ENCODE results near the gene KYAT1.
"Not testable (repeated sequence)": the region's sequence is repeated elsewhere in the genome, so short reads cannot be mapped to it uniquely, and the experiment has no call there.

Gene KYAT1

DNA sequence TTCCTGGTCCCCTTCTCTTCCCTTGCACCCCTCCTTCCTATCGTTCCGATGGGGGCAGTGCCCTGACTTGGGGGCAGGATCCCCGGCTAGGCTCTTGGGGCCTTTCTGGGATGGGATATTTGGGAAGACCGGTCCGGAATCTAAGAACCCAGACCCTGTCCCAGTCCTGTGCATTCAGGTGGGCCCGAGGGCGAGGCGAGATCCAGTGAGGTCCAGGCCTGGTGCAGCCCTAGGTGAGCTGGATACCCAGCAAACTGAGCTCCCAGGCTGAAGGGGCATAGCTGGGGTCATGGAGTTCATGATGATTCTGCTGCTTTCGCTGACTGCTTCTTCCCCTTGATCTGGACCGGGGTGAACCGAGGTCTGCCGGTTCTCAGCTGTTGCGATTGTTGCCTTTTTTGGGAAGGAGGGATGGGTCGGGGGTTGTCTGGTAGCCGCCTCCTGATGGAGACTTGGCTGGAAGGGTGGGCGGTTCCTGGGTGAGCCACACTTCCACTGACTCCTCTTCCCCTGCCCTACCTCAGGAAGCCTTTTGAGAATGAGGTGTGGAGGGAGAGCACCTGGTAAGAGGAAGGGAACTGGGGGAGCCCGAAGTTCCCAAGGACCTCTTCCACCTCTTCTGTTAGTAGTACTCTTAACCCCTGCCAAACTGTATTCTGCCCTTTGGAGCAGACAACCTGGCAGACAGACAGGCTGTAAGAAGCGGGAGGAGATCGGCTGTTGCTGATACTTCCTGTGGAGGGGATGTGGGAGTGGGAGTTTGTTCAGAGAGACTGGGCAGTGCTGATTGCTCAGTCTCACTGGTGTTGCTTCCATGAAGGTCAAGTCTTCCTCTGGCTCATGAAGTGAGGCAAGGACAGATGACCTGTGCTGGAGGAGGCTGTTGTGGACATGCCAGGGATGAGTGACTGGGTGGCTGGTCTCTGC, 1.2 kb upstream of the KYAT1 start:
- DNase-seq = peak; percentile 48

DNA sequence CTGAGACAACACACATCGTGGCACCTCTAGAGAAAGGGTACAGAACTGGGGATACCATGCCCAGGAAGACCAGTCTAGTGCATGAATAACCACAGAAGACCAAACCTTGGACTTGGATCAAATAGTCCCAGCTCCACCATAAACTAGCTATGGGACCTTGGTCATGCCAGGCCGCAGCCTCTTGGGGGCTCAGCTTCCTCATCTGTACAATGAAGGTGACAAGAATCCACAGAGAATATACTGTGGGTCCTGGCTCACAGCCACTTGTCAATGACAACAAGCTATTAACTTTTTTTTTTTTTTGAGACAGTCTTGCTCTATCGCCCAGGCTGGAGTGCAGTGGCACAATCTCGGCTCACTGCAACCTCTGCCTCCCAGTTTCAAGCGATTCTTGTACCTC, 3.9 kb downstream of the KYAT1 start:
- DNase-seq = no peak

DNA sequence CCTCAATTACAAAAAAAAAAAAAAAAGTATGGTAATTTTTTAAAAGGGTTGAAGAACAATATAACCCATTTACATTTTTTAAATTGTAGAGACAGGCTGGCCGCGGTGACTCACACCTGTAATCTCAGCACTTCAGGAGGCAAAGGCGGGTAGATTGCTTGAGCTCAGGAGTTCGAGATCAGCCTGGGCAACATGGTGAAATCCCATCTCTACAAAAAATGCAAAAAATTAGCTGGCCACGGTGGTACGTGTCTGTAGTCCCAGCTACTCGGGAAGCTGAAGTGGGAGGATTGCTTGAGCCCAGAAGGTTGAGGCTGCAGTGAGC, 10.8 kb downstream of the KYAT1 start:
- DNase-seq = not testable (repeated sequence)

DNA sequence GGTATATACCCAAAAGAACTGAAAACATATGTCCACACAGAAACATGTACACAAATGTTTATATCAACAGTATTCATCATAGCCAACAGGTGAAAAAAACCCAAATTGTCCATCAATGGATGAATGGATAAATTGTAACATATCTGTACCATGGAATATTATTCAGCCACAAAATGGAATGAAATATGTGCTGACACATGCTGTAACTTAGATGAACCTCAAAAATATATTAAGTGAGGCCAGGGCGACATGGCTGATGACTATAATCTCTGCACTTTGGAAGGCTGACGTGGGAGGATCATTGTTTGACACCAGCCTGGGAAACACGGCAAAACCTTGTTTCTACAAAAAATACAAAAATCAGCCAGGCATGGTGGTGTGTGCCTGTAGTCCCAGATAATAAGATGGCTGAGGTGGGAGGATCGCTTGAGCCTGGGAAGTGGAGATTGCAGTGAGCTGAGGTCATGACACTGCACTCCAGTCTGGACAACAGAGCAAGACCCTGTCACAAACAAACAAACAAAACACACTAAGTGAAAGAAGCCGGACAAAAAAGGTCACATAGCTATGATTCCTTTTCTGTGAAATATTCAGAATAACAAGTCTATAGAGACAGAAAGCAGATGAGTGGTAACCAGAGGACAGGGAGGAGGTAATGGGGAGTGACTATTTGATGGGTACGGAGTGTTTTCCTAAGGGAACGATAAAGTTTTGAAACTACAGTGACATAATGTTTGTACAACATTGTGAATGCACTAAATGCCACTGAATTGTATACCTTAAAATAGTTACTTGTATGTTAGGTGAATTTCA, 11.4 kb downstream of the KYAT1 start:
- DNase-seq = no peak

DNA sequence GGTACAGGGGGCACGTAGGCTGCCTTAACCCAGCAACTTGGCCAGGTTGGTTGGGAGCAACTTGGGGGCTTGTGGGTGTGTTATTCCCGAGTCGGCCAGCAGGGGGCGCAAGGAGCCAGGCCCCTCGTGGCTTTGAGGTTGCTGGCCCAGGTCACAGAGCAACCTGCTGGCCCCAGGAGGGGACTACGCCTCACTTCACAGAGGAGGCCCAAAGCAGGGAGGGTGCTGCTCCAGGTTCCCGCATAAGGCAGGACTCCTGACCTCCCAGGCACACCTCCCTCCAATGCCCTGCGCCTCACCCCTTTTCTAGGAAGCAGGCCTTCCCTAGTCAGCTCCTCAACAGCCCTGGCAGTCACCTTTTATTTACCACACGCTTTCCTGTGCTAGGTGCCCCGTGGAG, 18.1 kb downstream of the KYAT1 start:
- DNase-seq = peak; percentile 85

DNA sequence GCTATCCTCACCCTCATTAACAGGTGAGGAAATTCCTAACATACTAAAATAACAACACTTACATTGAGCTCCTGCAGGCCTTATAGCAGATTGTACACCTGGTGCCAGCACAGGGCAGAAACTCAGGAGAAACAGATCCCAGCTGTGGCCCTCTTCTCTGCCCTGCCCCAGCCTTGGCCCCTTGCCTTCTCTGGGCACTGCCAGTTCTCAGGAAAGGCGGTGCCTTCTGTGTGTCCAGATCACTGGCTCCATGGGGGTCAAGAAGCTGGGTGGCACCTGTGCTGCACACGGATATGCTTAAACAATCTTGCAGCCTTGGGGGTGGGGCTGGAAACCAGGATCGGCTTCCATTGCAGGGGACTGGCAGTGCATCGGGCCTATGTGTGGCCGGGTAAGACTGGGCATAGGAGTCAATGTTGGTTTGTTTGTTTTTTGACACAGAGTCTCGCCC, 19.3 kb downstream of the KYAT1 start:
- DNase-seq = no peak

DNA sequence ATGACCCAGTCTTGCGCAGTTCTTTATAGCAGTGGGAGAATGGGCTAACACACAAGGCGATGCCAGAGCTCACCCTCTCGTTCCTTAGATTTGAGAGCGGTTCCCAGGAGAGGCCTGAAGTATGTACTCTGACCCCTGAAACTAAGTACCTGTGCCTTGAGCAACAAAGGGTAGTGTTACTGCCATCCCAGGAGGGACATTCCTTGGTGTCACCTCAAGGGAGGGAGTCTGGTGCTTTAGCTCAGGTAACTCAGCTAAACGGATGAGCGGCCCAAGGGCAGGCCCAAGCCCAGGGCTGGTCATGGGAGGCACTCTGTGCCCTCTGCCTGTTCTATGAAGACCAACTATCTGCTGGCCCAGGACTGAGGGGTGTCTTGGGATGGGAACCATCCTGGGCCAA, 20.2 kb downstream of the KYAT1 start:
- no peak for DNase-seq

DNA sequence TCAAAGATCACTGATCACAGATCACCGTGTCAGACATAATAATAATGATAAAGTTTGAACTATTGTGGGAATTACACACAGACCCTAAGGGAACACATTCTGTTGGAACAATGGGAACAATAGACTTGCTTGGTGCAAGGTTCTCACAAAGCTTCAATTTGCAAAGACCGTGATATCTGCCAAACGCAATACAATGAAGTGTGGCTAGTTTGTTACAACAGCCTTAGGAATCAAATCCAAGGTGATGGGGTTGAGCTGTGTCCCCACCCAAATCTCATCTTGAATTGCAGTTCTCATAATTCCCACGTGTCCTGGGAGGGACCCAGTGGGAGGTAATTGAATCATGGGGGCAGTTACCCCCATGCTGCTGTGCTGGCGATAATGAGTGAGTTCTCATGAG, 20.8 kb downstream of the KYAT1 start:
- DNase-seq = no peak

DNA sequence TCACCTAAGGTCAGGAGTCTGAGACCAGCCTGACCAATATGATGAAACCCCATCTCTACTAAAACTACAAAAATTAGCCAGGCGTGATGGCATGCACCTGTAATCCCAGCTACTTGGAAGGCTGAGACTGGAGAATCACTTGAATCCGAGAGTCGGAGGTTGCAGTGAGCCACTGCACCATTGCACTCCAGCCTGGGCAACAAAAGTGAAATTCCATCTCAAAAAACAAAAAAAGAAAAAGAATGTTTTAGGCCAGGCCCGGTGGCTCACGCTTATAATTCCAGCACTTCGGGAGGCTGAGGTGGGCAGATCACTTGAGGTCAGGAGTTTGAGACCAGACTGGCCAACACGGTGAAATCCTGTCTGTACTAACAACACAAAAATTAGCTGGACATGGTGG, 23.3 kb downstream of the KYAT1 start:
- not testable (repeated sequence) for DNase-seq

DNA sequence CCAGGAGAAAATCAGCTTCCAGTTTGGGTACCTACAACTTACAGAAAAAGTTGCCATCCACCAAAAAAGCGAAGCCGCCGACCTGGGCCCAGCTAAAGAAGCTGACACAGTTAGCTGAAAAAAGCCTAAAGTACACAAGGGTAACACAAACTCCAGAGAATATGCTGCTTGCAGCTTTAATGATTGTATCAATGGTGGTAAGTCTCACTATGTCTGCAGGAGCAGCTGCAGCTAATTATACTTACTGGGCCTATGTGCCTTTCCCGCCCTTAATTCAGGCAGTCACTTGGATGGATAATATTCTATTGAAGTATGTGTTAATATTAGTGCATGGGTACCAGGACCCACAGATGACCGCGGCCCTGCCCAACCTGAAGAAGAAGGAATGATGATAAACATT, 27.3 kb downstream of the KYAT1 start:
- DNase-seq = not testable (repeated sequence)

DNA sequence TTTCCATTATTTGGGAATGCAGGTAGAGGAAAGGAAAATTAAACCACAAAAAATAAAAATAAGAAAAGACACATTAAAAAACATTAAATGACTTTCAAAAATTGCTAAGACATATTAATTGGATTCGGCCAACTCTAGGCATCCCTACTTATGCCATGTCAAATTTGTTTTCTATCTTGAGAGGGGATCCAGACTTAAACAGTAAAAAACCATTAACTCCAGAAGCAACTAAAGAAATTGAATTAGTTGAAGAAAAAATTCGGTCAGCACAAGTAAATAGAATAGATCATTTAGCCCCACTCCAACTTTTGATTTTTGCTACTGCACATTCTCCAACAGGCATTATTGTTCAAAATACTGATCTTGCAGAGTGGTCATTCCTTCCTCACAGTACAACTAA, 29.1 kb downstream of the KYAT1 start:
- DNase-seq = not testable (repeated sequence)

DNA sequence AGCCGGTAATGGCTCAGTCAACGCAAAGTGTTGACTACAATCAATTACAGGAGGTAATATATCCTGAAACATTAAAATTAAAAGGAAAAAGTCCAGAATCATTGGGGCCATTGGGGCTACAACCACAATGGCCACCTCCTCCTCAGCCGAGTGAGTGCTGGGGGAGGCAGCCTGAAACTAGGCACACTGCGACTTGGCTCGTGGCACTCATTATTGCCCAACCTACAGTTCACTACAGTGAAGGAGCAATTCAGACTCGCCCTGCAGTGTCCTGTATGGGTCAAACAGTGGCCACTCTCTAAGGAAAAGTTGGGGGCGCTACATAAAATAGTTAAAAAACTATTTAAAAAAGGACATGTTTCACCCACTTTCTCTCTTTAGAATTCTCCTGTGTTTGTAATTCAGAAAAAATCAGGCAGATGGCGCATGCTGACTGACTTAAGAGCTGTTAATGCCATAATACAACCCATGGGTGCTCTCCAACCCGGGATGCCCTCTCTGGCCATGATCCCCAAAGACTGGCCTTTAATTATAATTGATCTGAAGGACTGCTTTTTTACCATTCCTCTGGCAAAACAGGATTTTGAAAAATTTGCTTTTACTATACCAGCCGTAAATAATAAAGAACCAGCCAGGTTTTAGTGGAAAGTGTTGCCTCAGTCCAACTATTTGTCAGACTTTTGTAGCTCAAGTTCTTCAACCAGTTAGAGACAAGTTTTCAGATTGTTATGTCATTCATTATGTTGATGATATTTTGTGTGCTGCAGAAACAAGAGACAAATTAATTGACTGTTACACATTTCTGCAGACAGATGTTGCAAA, 29.8 kb downstream of the KYAT1 start:
- peak; percentile 66 for DNase-seq

DNA sequence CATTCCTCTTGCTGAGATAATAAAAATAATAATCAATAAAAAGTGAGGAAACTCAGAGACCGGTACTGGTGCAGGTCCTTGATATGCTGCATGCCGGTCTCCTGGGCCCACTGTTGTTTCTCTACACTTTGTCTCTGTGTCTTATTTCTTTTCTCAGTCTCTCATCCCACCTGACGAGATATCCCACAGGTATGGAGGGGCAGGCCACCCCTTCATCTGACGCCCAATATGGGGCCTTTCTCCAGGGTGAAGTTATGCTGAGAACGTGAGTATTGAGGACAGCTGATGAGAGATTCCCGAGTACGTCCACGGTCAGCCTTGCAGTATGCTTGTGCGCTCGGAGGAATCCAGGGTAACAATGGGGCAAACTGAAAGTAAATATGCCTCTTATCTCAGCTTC, 30.7 kb downstream of the KYAT1 start:
- not testable (repeated sequence) for DNase-seq

DNA sequence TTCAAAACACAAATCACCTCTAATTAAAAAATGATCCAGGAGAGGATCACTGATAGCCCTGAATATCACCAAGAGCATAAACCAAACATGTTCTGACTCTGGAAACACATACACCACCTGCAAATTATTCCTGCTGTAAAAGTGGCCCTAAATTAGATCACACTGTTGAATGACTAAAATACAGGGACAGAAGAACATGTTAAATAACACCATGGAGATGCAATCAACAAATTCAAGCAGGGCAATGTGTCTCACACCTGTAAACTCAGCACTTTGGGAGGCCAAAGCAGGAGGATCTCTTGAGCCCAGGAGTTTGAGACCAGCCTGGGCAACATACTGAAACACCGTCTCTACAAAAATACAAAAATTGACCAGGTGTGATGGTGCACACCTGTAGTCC, 33.9 kb downstream of the KYAT1 start:
- no peak for DNase-seq

DNA sequence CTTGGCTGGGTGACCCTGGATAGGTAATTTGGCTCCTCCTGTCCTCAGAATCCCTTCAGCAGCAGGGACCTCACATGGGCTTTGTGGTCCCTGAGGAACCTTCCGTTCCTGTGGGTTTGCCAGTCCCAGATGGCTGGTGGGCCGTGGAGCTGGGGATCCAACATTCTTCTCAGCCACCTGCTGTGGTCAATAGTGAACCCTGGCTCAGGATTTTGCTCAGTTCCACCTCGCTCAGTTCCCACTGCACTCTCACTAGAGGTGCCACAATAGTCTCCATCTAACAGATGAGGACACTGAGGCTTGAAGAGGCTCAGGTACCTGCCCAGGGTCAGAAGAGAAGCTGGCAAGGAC, 35.1 kb downstream of the KYAT1 start:
- DNase-seq = no peak

DNA sequence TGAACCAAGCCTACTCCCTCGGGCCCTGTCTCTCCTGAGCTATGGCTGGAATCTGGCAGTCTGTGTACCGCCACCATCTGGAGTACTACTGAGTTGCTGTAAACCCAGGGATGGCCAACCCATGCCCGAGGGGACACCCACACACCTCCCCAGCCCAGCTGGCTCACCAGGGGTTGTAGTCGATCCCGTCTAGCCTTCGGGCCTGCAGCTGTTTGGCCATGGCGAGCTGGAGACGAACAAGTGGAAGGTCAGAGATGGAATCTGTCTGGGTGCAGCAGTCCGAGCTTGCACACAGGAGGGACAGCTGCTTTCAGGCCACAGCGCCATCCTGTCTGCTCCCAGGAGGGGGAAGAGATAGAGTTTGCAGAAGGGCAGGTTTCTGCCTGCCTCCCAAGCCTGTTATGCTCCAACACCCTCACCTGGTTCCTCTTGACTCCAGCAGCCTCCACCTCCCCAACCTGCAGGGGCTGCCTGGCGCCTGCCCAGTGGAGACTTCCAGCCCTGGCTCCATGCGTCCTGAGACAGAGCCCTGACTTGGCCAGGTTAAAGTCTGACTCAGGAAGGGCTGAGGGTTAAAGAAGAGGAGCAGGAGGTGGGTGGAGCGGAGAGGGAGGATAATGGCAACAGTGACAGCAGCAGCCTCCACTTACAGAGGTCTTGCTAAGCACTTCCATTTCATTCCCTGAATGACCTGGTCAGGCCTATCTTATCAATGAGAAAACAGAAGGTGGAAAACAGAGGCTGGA, 36.4 kb downstream of the KYAT1 start:
- DNase-seq = peak; percentile 70

DNA sequence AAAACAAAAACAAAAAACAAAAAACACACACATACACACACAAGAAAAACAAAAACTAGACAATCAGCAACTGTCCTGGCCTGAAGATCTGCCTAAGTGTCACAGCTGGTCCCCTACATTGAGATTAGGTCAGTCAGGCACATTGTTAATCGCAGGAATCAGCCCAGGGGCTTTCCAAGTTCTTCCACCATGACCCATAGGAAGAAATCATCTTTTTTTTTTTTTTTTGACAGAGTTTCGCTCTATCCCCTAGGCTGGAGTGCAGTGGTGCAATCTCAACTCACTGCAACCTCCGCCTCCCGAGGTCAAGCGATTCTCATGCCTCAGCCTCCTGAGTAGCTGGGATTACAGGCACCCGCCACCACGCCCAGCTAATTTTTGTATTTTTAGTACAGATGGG, 38.6 kb downstream of the KYAT1 start:
- DNase-seq = not testable (repeated sequence)

DNA sequence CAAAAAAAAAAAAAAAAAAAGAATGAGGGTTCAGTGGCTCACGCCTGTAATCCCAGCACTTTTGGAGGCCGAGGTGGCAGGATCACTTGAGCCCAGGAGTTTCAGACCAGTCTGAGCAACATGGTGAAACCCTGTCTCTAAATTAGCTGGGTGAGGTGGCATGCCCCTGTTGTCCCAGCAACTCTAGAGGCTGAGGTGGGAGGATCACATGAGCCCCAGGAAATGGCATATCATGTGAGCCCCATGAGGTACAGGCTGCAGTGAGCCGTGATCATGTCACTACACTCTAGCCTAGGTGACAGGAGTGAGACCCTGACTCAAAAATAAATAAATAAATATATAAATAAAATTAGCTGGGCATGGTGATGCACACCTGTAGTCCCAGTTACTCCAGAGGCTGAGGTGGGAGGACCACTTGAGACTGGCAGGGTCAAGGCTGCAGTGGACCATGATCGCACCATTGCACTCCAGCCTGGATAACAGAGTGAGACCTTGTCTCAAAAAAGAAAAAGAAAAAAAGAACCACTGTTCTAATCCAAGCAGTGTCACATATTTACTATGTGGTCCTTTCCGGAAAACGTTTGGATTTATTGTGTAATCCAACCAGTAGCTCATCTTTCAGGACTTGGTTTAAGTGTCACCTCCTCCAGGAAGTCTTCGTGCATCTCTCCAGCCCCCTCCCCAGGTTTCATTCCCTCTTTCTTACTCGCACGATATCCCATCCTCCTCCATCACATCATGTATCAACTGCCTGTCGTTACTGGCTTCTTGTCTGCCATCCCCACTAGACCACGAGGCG, 39.9 kb downstream of the KYAT1 start:
- no peak for DNase-seq

DNA sequence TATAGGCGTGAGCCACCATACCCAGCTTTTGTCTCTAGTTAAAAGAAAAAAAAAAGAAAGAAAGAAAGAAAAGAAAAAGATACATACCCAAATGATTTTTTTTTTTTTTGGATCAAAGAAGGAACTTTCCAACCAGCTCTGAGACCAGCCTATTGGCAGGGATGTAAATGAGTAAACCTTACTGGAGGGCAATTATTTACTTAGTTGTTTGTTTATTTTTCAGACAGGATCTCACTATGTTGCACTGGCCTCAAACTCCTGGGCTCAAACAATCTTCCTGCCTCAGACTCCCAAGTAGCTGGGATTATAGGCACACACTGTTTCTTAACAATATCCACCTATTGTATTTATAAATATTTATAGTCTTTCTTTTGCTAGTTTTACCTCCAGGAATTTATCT, 41.2 kb downstream of the KYAT1 start:
- DNase-seq = no peak

DNA sequence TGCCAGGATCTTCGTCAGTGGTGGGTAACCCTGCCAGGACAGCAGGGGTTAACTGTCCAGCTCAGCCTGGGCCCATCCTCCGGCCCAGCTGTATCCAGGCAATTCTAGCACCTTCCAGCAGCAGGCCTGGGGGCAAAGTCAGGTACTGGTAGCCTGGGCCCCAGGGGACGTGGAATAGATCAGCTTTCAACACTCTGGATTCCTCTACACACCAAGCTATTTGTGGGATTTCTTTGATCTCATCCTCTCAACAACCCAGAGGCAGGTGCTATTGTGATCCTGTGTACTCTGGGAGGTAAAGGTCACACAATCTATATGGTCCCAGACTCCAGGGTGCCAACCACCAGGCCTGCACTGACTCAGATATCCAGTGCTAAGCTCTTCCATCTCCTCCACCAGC, 43.4 kb downstream of the KYAT1 start:
- DNase-seq = peak; percentile 71

DNA sequence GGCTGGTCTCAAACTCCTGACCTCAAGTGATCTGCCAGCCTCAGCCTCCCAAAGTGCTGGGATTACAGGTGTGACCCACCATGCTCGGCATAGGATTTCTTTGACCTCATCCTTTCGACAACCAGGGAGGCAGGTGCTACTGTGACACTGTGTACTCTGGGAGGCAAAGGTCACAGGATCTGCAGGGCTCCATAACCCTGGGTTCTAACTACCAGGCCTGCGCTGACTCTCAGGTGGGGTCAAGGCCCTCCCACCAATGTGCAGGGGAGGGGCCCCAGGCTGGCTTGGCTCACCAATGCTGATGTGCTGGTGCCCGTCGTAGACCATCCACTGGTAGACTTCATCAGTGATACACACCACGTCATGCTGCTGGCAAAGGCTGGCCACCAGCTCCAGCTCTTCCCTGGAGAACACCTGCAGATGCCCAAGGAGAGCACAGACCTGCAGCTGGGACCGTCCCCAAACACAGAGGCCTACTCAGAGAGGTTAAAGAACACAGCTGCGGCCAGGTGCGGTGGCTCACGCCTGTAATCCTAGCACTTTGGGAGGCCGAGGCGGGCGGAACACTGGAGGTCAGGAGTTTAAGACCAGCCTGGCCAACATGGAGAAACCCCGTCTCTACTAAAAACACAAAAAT, 45.1 kb downstream of the KYAT1 start:
- no peak for DNase-seq
